Measurements from ENCODE around the gene PCDHGA1.
"Not testable (repeated sequence)": the region's sequence is repeated elsewhere in the genome, so short reads cannot be mapped to it uniquely, and the experiment has no call there.

PCDHGA1 gene

DNA sequence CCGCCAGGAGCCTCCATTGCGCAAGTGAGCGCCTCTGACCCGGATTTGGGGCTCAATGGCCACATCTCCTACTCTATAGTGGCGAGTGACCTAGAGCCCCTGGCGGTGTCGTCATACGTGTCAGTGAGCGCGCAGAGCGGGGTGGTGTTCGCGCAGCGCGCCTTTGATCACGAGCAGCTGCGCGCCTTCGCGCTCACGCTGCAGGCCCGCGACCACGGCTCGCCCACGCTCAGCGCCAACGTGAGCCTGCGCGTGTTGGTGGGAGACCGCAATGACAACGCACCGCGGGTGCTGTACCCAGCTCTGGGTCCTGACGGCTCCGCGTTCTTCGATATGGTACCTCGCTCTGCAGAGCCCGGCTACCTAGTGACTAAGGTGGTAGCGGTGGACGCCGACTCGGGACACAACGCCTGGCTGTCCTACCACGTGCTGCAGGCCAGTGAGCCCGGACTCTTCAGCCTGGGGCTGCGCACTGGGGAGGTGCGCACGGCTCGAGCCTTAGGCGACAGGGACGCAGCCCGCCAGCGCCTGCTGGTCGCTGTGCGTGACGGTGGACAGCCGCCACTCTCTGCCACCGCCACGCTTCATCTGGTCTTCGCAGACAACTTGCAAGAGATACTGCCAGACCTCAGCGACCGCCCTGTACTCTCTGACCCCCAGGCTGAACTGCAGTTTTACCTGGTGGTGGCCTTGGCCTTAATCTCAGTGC lies 79.4 kb downstream of the PCDHGA1 start:
- no peak for DNase-seq (ENCODE audit: low read depth in 1 of 2, low spot score in 1 of 2)

DNA sequence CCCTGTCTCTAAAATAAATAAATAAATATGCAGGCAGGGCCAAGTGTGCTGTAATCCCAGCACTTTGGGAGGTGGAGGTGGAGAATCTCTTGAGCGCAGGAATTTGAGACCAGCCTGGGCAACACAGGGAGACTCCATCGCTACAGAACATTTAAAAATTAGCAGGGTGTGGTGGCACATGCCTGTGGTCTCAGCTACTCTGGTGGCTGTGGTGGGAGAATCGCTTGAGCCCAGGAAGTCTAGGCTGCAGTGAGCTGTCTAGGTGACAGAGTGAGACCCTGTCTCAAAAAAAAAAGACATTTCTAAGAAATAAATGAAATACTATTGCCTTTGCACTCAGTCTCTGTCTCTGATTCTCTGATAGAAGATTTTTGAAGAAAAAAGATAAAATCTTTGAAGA lies 81.3 kb downstream of the PCDHGA1 start:
- no peak for DNase-seq (ENCODE audit: low read depth in 1 of 2, low spot score in 1 of 2)

DNA sequence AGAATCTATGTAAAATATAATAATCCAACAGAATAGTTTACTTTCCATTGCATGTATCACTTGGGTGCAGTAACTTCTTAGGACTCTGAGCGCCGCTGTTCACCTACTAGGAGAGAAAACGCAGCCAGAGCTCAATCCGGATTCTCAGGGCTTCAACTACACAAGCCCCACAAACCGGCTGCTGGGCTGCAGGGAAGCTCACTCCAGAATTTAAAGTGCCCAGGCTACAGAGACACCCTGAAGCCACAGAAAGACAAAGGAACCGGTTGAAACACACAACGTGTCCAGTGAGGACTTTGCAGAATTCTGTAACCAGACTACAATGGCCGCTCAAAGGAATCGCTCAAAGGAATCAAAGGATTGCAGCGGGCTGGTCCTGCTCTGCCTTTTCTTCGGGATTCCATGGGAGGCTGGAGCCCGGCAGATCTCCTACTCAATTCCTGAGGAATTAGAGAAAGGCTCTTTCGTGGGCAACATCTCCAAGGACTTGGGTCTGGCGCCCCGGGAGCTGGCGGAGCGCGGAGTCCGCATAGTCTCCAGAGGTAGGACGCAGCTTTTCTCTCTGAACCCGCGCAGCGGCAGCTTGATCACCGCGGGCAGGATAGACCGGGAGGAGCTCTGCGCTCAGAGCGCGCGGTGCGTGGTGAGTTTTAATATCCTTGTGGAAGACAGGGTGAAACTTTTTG lies 82.7 kb downstream of the PCDHGA1 start, which contains the start of gene PCDHGA10:
TSS of gene PCDHGA10 (plus strand) at position 134 of the 686 bp plus-strand sequence. CDS start at position 323, 189 bp downstream.
- DNase-seq (ENCODE audit: low read depth in 1 of 2, low spot score in 1 of 2): no peak

DNA sequence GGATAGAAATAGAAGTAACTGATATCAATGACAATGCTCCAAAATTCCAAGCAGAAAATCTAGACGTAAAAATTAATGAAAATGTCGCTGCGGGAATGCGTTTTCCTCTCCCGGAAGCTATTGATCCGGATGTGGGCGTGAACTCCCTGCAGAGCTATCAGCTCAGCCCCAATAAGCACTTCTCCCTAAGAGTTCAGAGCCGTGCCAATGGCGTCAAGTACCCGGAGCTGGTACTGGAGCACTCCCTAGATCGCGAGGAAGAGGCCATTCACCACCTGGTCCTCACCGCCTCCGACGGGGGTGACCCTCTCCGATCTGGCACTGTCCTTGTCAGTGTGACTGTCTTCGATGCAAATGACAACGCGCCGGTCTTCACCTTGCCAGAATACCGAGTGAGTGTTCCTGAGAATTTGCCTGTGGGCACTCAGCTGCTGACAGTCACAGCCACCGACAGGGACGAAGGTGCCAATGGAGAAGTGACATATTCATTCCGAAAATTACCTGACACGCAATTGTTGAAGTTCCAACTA lies 83.3 kb downstream of the PCDHGA1 start:
- no peak for DNase-seq (ENCODE audit: low read depth in 1 of 2, low spot score in 1 of 2)

DNA sequence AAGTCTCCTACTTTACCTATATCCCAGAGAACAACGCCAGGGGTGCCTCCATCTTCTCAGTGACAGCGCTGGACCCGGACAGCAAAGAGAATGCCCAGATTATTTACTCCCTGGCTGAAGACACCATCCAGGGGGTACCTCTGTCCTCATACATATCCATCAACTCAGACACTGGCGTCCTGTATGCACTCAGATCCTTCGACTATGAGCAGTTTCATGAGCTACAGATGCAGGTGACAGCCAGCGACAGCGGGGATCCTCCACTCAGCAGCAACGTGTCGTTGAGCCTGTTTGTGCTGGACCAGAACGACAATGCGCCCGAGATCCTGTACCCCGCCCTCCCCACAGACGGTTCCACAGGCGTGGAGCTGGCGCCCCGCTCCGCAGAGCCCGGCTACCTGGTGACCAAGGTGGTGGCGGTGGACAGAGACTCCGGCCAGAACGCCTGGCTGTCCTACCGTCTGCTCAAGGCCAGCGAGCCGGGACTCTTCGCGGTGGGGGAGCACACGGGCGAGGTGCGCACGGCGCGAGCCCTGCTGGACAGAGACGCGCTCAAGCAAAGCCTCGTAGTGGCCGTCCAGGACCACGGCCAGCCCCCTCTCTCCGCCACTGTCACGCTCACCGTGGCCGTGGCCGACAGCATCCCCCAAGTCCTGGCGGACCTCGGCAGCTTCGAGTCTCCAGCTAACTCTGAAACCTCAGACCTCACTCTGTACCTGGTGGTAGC lies 84.4 kb downstream of the PCDHGA1 start:
- DNase-seq (ENCODE audit: low read depth in 1 of 2, low spot score in 1 of 2): not testable (repeated sequence)

DNA sequence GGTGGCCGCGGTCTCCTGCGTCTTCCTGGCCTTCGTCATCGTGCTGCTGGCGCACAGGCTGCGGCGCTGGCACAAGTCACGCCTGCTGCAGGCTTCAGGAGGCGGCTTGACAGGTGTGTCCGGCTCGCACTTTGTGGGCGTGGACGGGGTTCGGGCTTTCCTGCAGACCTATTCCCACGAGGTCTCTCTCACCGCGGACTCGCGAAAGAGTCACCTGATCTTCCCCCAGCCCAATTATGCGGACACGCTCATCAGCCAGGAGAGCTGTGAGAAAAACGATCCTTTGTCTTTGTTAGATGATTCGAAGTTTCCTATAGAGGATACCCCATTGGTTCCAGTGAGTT lies 84.9 kb downstream of the PCDHGA1 start:
- DNase-seq (ENCODE audit: low read depth in 1 of 2, low spot score in 1 of 2): not testable (repeated sequence)

DNA sequence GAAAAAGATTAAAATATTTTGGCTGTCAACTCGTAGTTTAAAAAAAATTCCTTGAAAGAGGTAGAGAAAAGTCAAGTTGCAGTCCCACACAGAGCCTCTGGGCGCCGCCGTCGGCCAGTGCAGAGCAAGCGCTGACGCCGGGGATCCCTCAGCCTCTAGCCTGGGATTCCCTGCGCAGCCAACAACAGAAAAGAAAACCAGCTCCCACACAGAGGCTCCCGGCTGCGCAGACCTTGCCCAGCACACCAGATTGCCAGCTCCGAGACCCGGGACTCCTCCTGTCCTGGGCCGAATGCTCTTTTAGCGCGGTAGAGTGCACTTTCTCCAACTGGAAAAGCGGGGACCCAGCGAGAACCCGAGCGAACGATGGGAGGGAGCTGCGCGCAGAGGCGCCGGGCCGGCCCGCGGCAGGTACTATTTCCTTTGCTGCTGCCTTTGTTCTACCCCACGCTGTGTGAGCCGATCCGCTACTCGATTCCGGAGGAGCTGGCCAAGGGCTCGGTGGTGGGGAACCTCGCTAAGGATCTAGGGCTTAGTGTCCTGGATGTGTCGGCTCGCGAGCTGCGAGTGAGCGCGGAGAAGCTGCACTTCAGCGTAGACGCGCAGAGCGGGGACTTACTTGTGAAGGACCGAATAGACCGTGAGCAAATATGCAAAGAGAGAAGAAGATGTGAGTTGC lies 87.3 kb downstream of the PCDHGA1 start, which contains the start of gene PCDHGB7:
TSS of gene PCDHGB7 (plus strand) at position 184 of the 679 bp plus-strand sequence. CDS start at position 367, 183 bp downstream.
- not testable (repeated sequence) for DNase-seq (ENCODE audit: low read depth in 1 of 2, low spot score in 1 of 2)

DNA sequence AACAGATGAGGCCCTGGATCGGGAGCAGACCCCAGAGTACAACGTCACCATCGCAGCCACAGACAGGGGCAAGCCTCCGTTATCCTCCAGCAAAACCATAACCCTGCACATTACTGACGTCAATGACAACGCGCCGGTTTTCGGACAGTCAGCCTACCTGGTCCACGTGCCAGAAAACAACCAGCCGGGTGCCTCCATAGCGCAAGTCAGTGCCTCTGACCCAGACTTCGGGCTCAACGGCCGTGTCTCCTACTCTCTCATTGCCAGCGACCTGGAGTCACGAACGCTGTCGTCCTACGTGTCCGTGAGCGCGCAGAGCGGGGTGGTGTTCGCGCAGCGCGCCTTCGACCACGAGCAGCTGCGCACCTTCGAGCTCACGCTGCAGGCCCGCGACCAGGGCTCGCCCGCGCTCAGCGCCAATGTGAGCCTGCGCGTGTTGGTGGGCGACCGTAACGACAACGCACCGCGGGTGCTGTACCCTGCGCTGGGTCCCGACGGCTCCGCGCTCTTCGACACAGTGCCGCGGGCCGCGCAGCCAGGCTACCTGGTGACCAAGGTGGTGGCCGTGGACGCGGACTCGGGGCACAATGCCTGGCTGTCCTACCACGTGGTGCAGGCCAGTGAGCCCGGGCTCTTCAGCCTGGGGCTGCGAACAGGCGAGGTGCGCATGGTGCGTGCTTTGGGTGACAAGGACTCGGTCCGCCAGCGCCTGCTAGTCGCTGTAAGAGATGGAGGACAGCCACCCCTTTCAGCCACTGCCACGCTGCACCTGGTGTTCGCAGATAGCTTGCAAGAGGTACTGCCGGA lies 89.0 kb downstream of the PCDHGA1 start:
- no peak for DNase-seq (ENCODE audit: low read depth in 1 of 2, low spot score in 1 of 2)

DNA sequence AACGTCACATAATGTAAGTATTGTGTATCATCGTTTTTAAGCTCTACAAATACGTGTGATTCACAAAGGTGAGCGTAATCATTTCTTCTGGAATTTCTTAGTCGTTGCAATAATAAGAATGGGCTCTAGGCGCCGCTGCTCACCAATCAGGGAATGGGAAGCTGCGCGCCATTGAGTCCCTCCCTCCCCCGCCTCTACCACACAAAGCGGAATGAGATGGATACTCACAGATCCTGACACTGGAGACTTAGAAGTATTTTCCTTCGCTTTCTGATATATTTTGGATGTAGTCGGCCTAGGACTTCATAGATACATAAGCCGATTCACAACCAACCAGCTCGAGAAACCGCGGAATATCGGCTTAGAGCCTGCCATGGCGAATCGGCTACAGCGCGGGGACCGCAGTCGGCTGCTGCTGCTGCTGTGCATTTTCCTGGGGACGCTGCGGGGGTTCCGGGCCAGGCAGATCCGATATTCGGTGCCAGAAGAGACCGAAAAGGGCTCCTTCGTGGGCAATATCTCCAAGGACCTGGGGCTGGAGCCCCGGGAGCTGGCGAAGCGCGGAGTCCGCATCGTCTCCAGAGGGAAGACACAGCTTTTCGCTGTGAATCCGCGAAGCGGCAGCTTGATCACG lies 90.7 kb downstream of the PCDHGA1 start, which contains the start of gene PCDHGA11:
TSS of gene PCDHGA11 (plus strand) at position 197 of the 634 bp plus-strand sequence. CDS start at position 374, 177 bp downstream.
- no peak for DNase-seq (ENCODE audit: low read depth in 1 of 2, low spot score in 1 of 2)

DNA sequence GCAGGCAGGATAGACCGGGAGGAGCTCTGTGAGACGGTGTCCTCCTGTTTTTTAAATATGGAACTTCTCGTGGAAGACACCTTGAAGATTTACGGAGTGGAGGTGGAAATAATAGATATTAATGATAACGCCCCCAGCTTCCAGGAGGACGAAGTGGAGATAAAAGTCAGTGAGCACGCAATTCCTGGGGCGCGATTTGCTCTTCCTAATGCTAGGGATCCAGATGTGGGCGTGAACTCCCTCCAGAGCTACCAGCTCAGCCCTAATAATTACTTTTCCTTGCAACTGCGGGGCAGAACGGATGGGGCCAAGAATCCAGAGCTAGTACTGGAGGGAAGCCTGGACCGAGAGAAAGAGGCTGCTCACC lies 91.2 kb downstream of the PCDHGA1 start:
- no peak for DNase-seq (ENCODE audit: low read depth in 1 of 2, low spot score in 1 of 2)

DNA sequence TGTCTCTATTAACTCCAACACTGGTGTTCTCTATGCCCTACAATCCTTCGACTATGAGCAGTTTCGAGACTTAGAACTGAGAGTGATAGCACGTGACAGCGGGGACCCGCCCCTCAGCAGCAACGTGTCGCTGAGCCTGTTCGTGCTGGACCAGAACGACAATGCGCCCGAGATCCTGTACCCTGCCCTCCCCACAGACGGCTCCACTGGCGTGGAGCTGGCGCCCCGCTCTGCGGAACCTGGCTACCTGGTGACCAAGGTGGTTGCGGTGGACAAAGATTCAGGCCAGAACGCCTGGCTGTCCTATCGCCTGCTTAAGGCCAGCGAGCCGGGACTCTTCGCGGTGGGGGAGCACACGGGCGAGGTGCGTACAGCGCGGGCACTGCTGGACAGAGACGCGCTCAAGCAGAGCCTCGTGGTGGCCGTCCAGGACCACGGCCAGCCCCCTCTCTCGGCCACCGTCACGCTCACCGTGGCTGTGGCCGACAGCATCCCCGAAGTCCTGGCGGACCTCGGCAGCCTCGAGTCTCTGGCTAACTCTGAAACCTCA lies 92.5 kb downstream of the PCDHGA1 start:
- DNase-seq (ENCODE audit: low read depth in 1 of 2, low spot score in 1 of 2): no peak

DNA sequence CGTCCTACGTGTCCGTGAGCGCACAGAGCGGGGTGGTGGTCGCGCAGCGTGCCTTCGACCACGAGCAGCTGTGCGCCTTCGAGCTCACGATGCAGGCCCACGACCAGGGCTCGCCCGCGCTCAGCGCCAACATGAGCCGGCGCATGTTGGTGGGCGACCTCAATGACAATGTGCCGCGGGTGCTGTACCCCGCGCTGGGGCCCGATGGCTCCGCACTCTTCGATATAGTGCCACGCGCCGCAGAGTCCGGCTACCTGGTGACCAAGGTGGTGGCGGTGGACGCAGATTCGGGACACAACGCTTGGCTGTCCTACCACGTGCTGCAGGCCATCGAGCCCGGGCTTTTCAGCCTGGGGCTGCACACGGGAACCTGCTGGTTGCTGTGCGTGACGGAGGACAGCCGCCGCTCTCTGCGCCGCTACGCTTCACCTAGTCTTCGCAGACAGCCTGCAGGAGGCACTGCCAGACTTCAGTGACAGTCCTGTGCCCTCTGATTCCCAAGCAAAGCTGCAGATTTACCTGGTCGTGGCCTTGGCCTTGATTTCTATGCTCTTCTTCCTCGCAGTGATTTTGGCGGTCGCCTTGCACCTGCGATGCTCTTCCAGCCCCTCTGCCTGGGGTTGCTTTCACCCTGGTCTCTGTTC lies 97.6 kb downstream of the PCDHGA1 start:
- DNase-seq (ENCODE audit: low read depth in 1 of 2, low spot score in 1 of 2): no peak

DNA sequence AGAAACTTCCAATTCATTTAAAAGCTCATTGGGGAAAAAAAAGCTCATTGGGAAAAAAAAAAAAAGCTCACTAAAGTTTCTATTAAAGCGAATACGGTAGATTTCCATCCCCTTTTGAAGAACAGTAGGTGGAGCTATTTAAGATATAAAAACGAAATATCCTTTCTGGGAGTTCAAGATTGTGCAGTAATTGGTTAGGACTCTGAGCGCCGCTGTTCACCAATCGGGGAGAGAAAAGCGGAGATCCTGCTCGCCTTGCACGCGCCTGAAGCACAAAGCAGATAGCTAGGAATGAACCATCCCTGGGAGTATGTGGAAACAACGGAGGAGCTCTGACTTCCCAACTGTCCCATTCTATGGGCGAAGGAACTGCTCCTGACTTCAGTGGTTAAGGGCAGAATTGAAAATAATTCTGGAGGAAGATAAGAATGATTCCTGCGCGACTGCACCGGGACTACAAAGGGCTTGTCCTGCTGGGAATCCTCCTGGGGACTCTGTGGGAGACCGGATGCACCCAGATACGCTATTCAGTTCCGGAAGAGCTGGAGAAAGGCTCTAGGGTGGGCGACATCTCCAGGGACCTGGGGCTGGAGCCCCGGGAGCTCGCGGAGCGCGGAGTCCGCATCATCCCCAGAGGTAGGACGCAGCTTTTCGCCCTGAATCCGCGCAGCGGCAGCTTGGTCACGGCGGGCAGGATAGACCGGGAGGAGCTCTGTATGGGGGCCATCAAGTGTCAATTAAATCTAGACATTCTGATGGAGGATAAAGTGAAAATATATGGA lies 100.2 kb downstream of the PCDHGA1 start, which contains the start of gene PCDHGA12:
TSS of gene PCDHGA12 (plus strand) at position 176 of the 782 bp plus-strand sequence. CDS start at position 429, 253 bp downstream.
- DNase-seq (ENCODE audit: low read depth in 1 of 2, low spot score in 1 of 2): no peak

DNA sequence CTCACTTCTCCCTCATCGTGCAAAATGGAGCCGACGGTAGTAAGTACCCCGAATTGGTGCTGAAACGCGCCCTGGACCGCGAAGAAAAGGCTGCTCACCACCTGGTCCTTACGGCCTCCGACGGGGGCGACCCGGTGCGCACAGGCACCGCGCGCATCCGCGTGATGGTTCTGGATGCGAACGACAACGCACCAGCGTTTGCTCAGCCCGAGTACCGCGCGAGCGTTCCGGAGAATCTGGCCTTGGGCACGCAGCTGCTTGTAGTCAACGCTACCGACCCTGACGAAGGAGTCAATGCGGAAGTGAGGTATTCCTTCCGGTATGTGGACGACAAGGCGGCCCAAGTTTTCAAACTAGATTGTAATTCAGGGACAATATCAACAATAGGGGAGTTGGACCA lies 101.0 kb downstream of the PCDHGA1 start:
- no peak for DNase-seq (ENCODE audit: low read depth in 1 of 2, low spot score in 1 of 2)

DNA sequence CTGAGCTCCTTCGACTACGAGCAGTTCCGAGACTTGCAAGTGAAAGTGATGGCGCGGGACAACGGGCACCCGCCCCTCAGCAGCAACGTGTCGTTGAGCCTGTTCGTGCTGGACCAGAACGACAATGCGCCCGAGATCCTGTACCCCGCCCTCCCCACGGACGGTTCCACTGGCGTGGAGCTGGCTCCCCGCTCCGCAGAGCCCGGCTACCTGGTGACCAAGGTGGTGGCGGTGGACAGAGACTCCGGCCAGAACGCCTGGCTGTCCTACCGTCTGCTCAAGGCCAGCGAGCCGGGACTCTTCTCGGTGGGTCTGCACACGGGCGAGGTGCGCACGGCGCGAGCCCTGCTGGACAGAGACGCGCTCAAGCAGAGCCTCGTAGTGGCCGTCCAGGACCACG lies 102.0 kb downstream of the PCDHGA1 start:
- DNase-seq (ENCODE audit: low read depth in 1 of 2, low spot score in 1 of 2): not testable (repeated sequence)

DNA sequence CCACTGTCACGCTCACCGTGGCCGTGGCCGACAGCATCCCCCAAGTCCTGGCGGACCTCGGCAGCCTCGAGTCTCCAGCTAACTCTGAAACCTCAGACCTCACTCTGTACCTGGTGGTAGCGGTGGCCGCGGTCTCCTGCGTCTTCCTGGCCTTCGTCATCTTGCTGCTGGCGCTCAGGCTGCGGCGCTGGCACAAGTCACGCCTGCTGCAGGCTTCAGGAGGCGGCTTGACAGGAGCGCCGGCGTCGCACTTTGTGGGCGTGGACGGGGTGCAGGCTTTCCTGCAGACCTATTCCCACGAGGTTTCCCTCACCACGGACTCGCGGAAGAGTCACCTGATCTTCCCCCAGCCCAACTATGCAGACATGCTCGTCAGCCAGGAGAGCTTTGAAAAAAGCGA lies 102.4 kb downstream of the PCDHGA1 start:
- not testable (repeated sequence) for DNase-seq (ENCODE audit: low read depth in 1 of 2, low spot score in 1 of 2)

DNA sequence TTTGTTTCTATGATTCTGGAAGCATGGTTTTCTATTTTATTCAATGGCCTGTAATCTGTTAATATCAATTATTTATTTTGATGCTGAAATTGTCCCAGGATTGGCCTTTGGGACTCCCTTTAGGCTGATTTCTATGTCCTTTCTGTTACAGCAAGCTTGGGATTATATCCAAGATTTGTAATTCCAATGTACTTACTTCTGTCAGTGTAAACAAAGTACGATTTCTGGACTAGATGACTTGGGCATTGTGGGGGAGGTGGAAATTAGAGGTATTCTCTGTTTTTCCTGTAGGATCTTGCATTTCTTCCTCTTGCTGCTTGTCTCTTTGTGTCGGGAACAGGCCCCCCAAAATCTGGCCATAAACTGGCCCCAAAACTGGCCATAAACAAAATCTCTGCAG lies 103.7 kb downstream of the PCDHGA1 start:
- no peak for DNase-seq (ENCODE audit: low read depth in 1 of 2, low spot score in 1 of 2)

DNA sequence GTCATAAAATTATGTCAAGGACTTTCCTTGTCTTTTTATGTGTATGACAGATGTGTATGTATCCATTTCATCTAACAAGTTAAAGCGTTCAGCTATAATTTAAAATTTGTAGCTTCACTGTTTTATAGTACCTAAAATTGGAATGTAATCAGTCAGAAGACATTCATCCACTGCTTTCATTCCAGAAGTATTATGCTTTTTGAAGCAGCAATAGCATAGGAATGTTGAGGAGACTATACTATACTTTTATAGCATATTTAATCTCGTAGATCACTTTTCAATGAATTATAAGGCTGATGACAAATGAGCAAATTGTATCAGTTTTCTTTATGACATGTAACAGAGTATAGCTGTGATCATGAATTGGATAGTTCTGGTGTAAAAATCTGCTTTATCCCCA lies 106.9 kb downstream of the PCDHGA1 start:
- DNase-seq (ENCODE audit: low read depth in 1 of 2, low spot score in 1 of 2): no peak
